ENCODE data around the gene CCDC88B.

Gene CCDC88B

GRCh38 chr11:64384981-64385944 is 45.3 kb downstream of the CCDC88B start:
- DNase-seq (ENCODE audit: low spot score), result no peak

GRCh38 chr11:64385945-64386704 is 46.1 kb downstream of the CCDC88B start:
- no peak for DNase-seq (ENCODE audit: low spot score)

- DNase-seq (ENCODE audit: low spot score), result no peak
Observed at GRCh38 chr11:64387916-64388315, 47.9 kb downstream of the CCDC88B start.

GRCh38 chr11:64388894-64389293 is 48.9 kb downstream of the CCDC88B start:
- no peak for DNase-seq (ENCODE audit: low spot score)

GRCh38 chr11:64389851-64390250 is 49.8 kb downstream of the CCDC88B start:
- DNase-seq (ENCODE audit: low spot score), result no peak

GRCh38 chr11:64390558-64390957 is 50.6 kb downstream of the CCDC88B start:
- no peak for DNase-seq (ENCODE audit: low spot score)

- no peak for DNase-seq (ENCODE audit: low spot score)
Observed at GRCh38 chr11:64391839-64392238, 51.8 kb downstream of the CCDC88B start.

GRCh38 chr11:64395545-64396078 is 55.6 kb downstream of the CCDC88B start:
- no peak for DNase-seq (ENCODE audit: low spot score)

GRCh38 chr11:64396079-64396591 is 56.1 kb downstream of the CCDC88B start:
- DNase-seq (ENCODE audit: low spot score), result no peak

GRCh38 chr11:64400102-64400501 is 60.1 kb downstream of the CCDC88B start:
- DNase-seq (ENCODE audit: low spot score), result no peak

- DNase-seq (ENCODE audit: low spot score), result no peak
Observed at GRCh38 chr11:64400667-64401066, 60.7 kb downstream of the CCDC88B start.

- DNase-seq (ENCODE audit: low spot score), result no peak
Observed at GRCh38 chr11:64401775-64402174, 61.8 kb downstream of the CCDC88B start.

GRCh38 chr11:64403106-64403505 is 63.1 kb downstream of the CCDC88B start:
- no peak for DNase-seq (ENCODE audit: low spot score)

GRCh38 chr11:64406221-64406946 is 66.4 kb downstream of the CCDC88B start:
- no peak for DNase-seq (ENCODE audit: low spot score)

All from COLO829 (cell line).